Mesenchymal stem cell (in vitro differentiated cells and primary cell): Measurements from ENCODE around the gene PLA2G4B.

ENCODE experiments used
- DNase-seq: peaks from one replicate; pipeline ENCODE4 v3.0.0-alpha.2; 2013
- H2AFZ ChIP-seq: one replicate; pipeline ENCODE4 v1.6.1; 2013; ENCODE audit warnings: low read depth, mild to moderate bottlenecking, control low read depth, inconsistent platforms, low read length, moderate library complexity
- H2AK5ac ChIP-seq: 2 replicates; pipeline ENCODE4 v1.6.1; 2013; ENCODE audit warnings: low read length, moderate library complexity, mild to moderate bottlenecking, inconsistent platforms; ENCODE audit not compliant: severe bottlenecking
- H2BK120ac ChIP-seq: one replicate; pipeline ENCODE4 v1.6.1; 2013; ENCODE audit warnings: low read depth, mild to moderate bottlenecking, inconsistent platforms, low read length, moderate library complexity
- H2BK12ac ChIP-seq, 2 experiments: one replicate each; pipeline ENCODE4 v1.6.1; 2013; ENCODE audit warnings: inconsistent platforms in 2 of 2, low read length in 2 of 2, mild to moderate bottlenecking in 2 of 2, moderate library complexity in 2 of 2, control low read depth in 1 of 2
- H2BK15ac ChIP-seq: one replicate; pipeline ENCODE4 v1.6.1; 2013; ENCODE audit warnings: mild to moderate bottlenecking, low read depth, inconsistent platforms; ENCODE audit not compliant: poor library complexity, severe bottlenecking
- H2BK5ac ChIP-seq: 2 replicates; pipeline ENCODE4 v1.6.1; 2013; ENCODE audit warnings: low read depth, mild to moderate bottlenecking, low read length, control low read depth, inconsistent platforms; ENCODE audit not compliant: poor library complexity, severe bottlenecking
- H3K14ac ChIP-seq, 2 experiments: one replicate each; pipeline ENCODE4 v1.6.1; 2013; ENCODE audit warnings: inconsistent platforms in 2 of 2, low read length in 2 of 2, control low read depth in 1 of 2, mild to moderate bottlenecking in 1 of 2, moderate library complexity in 1 of 2
- H3K18ac ChIP-seq, 2 experiments: one replicate each; pipeline ENCODE4 v1.6.1; 2013; ENCODE audit warnings: inconsistent platforms in 2 of 2, low read length in 2 of 2, control low read depth in 1 of 2, low read depth in 1 of 2, mild to moderate bottlenecking in 1 of 2
- H3K23ac ChIP-seq, 2 experiments: one replicate each; pipeline ENCODE4 v1.6.1; 2013; ENCODE audit warnings: inconsistent platforms in 2 of 2, low read length in 2 of 2, mild to moderate bottlenecking in 2 of 2, moderate library complexity in 2 of 2, control low read depth in 1 of 2
- H3K27ac ChIP-seq: 2 replicates; pipeline ENCODE4 v1.5.1; 2013; ENCODE audit warnings: mild to moderate bottlenecking, moderate library complexity, low read length, control low read depth, inconsistent platforms; ENCODE audit not compliant: poor library complexity, severe bottlenecking
- H3K27me3 ChIP-seq, 2 experiments: 2 replicates each; pipeline versions ENCODE4 v1.6.1 to v1.7.0; 2013; ENCODE audit warnings: low read length in 2 of 2, mild to moderate bottlenecking in 2 of 2, moderate library complexity in 2 of 2, control low read depth in 1 of 2, inconsistent platforms in 1 of 2; ENCODE audit not compliant: control insufficient read depth in 1 of 2, insufficient read depth in 1 of 2
- H3K36me3 ChIP-seq, 2 experiments: 2 replicates each; pipeline versions ENCODE4 v1.6.1 to v1.7.0; 2013; ENCODE audit warnings: low read length in 2 of 2, control low read depth in 1 of 2, inconsistent platforms in 1 of 2, low read depth in 1 of 2, mild to moderate bottlenecking in 1 of 2; ENCODE audit not compliant: insufficient read depth in 2 of 2, control insufficient read depth in 1 of 2
- H3K4ac ChIP-seq, 2 experiments: one replicate each; pipeline ENCODE4 v1.6.1; 2013; ENCODE audit warnings: inconsistent platforms in 2 of 2, low read length in 2 of 2, mild to moderate bottlenecking in 2 of 2, moderate library complexity in 2 of 2, control low read depth in 1 of 2, low read depth in 1 of 2
- H3K4me1 ChIP-seq: 2 replicates; pipeline ENCODE4 v1.6.1; 2013; ENCODE audit warnings: low read depth, low read length, control low read depth; ENCODE audit not compliant: control insufficient read depth, insufficient read depth
- H3K4me2 ChIP-seq: 2 replicates; pipeline ENCODE4 v1.6.1; 2013; ENCODE audit warnings: low read length, mild to moderate bottlenecking, inconsistent platforms; ENCODE audit not compliant: poor library complexity, severe bottlenecking
- H3K4me3 ChIP-seq, 2 experiments: 2 replicates each; pipeline versions ENCODE4 v1.5.1 to v1.7.0; 2013; ENCODE audit warnings: low read length in 2 of 2, mild to moderate bottlenecking in 2 of 2, control low read depth in 1 of 2, low read depth in 1 of 2; ENCODE audit not compliant: insufficient read depth in 1 of 2
- H3K79me1 ChIP-seq: replicated peaks from 2 replicates; pipeline ENCODE4 v1.6.1; 2013; ENCODE audit warnings: mild to moderate bottlenecking, control low read depth, low read length, inconsistent platforms; ENCODE audit not compliant: poor library complexity, severe bottlenecking
- H3K9ac ChIP-seq: 2 replicates; pipeline ENCODE4 v1.7.0; 2013; ENCODE audit warnings: mild to moderate bottlenecking, low read length, moderate library complexity
- H3K9me3 ChIP-seq: 2 replicates; pipeline ENCODE4 v1.7.0; 2013; ENCODE audit warnings: mild to moderate bottlenecking, low read length; ENCODE audit not compliant: control insufficient read depth
- H4K8ac ChIP-seq: one replicate; pipeline ENCODE4 v1.6.1; 2013; ENCODE audit warnings: inconsistent platforms, mild to moderate bottlenecking, low read length, moderate library complexity
- H4K91ac ChIP-seq: one replicate; pipeline ENCODE4 v1.6.1; 2013; ENCODE audit warnings: mild to moderate bottlenecking, low read length, inconsistent platforms
- WGBS: methylation state at CpG from one replicate; pipeline ENCODE4 v1.1.7; 2013; ENCODE audit warnings: mixed read lengths; 5-methylcytosine and 5-hydroxymethylcytosine counted together

The PLA2G4B gene

DNA sequence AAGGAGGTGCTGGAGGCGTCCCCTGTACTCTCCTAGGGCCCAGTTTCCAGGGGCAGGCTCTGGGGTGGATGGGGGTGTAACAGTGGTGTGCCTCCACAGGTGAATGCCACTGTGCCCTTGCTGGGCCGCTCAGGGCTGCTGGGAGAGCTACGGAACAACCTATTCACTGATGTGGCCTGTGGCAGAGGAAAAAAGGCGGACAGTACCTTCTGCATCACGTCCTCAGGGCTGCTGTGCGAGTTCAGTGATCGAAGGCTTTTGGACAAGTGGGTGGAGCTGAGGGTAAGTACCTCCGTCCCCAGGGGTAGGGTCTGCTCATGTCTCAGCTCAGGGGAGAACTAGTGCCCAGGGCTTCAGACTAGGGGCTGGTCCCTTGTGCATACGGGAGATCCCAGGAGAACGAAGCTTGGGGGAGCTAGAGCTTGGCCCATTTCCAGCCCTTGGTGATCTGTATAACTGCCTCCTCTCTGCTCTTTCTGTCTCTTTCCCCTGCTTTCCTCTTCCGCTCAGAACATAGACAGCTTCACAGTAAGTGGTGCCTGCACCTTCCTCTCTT is 25.7 kb upstream of the PLA2G4B start:
- Histone ChIP-seq H2BK120ac (no peak overlapping the region), H2AFZ (no peak overlapping the region), H3K79me1 (peaks cover 27% of the 10 kb centered on the region), H3K9ac (no peak overlapping the region), H3K27me3 (no peaks in the 10 kb centered on the region), H4K8ac (no peak overlapping the region), H3K4me2 (no peak overlapping the region), H2BK15ac (no peak overlapping the region), H3K14ac (no peak overlapping the region), H3K27ac (no peak overlapping the region), H3K4me1 (peaks cover 2% of the 10 kb centered on the region), H3K18ac (no peak overlapping the region), H3K23ac (no peak overlapping the region), H3K9me3 (no peaks in the 10 kb centered on the region), H3K36me3 (peaks cover 57 to 61% of the 10 kb centered on the region in 2 experiments), H3K4ac (no peak overlapping the region), H2BK12ac (no peak overlapping the region), H2AK5ac (no peak overlapping the region), H3K4me3 (no peak overlapping the region), H2BK5ac (no peak overlapping the region), H4K91ac (no peak overlapping the region)
- 90% methylated on average over 11 of the region's 11 CpGs for WGBS
- DNase-seq = no peak

DNA sequence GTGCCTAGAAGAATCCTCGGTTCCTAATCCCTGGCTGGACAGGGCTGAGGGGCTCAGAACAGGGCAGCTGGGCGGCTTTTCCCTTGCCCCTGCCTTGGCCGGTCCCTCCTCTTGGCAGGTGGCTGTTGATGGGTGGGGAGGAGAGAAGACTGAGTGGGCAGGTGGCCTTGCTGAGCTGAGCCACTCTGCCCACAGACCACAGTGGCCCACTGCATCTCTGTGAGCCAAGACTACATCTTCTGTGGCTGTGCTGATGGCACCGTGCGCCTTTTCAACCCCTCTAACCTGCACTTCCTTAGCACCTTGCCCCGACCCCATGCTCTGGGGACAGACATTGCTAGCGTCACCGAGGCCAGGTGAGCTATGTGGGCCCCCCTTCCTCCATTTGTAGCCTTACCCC is 25.2 kb upstream of the PLA2G4B start:
- H2BK120ac ChIP-seq = no peak overlapping the region
- H3K4me3 ChIP-seq = no peak overlapping the region
- H3K9me3 ChIP-seq = no peaks in the 10 kb centered on the region
- H3K27me3 ChIP-seq = no peaks in the 10 kb centered on the region
- H3K36me3 ChIP-seq = peaks cover 62 to 66% of the 10 kb centered on the region in 2 experiments
- no peak overlapping the region for H3K4ac ChIP-seq
- H2AFZ ChIP-seq = no peak overlapping the region
- H2BK12ac ChIP-seq = no peak overlapping the region
- no peak overlapping the region for H2BK15ac ChIP-seq
- peaks cover 27% of the 10 kb centered on the region for H3K79me1 ChIP-seq
- DNase-seq = no peak
- no peak overlapping the region for H4K91ac ChIP-seq
- 97% methylated on average over 7 of the region's 8 CpGs for WGBS
- no peak overlapping the region for H4K8ac ChIP-seq
- no peak overlapping the region for H3K18ac ChIP-seq
- H3K27ac ChIP-seq = no peak overlapping the region
- H3K4me1 ChIP-seq = peaks cover 2% of the 10 kb centered on the region
- no peak overlapping the region for H3K4me2 ChIP-seq
- no peak overlapping the region for H3K9ac ChIP-seq
- H3K14ac ChIP-seq = no peak overlapping the region
- H2BK5ac ChIP-seq = no peak overlapping the region
- no peak overlapping the region for H2AK5ac ChIP-seq
- H3K23ac ChIP-seq = peak overlapping the region in 1 of 2 experiments; percentile 9

GRCh38 chr15:41814534-41814933 is 24.1 kb upstream of the PLA2G4B start:
- 96% methylated on average over 5 of the region's 5 CpGs for WGBS
- Histone ChIP-seq H2AFZ (no peak overlapping the region), H2BK5ac (no peak overlapping the region), H3K9me3 (no peaks in the 10 kb centered on the region), H2BK15ac (no peak overlapping the region), H4K91ac (no peak overlapping the region), H2BK120ac (no peak overlapping the region), H3K27ac (no peak overlapping the region), H3K79me1 (peaks cover 23% of the 10 kb centered on the region), H2BK12ac (no peak overlapping the region), H2AK5ac (no peak overlapping the region), H3K23ac (no peak overlapping the region), H4K8ac (no peak overlapping the region), H3K4me2 (no peak overlapping the region), H3K4me1 (peaks cover 2% of the 10 kb centered on the region), H3K9ac (no peak overlapping the region), H3K18ac (no peak overlapping the region), H3K14ac (no peak overlapping the region), H3K4ac (no peak overlapping the region), H3K4me3 (no peak overlapping the region), H3K36me3 (peaks cover 71 to 76% of the 10 kb centered on the region in 2 experiments), H3K27me3 (no peaks in the 10 kb centered on the region)
- DNase-seq = no peak

DNA sequence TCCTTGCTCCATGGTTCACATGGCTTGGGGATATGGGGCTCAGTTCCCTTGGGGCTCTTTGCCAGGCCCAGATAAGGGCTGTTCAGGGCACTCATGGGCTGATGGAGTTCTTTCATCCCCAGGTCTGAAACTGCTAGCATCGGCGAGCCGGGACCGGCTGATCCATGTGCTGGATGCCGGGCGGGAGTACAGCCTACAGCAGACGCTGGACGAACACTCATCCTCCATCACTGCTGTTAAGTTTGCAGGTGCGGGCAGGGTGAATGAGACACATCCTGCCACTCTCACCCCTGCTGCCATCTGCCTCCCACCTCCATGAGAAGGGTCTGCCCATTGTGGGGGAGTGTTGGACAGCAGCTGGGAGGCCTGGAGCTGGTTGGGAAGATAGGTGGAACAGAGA is 21.9 kb upstream of the PLA2G4B start:
- Histone ChIP-seq H3K4me1 (no peaks in the 10 kb centered on the region), H4K8ac (no peak overlapping the region)

More for the DNA sequence above, 21.9 kb upstream of the PLA2G4B start:
- Histone ChIP-seq H3K9me3 (no peaks in the 10 kb centered on the region), H2BK120ac (no peak overlapping the region), H3K79me1 (peaks cover 15% of the 10 kb centered on the region), H3K9ac (no peak overlapping the region), H2BK15ac (no peak overlapping the region), H3K18ac (no peak overlapping the region), H2BK5ac (no peak overlapping the region), H3K23ac (no peak overlapping the region), H2BK12ac (no peak overlapping the region), H3K27me3 (no peaks in the 10 kb centered on the region), H2AK5ac (no peak overlapping the region), H3K4ac (no peak overlapping the region), H3K27ac (no peak overlapping the region), H3K4me3 (no peak overlapping the region), H3K14ac (no peak overlapping the region), H3K4me2 (no peak overlapping the region), H2AFZ (no peak overlapping the region), H4K91ac (no peak overlapping the region), H3K36me3 (peaks cover 86 to 99% of the 10 kb centered on the region in 2 experiments)
- over 99% methylated on average over 8 of the region's 9 CpGs for whole genome bisulfite sequencing
- no peak for DNase-seq
